ENCODE results near the gene ALDH1A2. TPM values are rescaled to one million over a fixed set of nuclear protein-coding genes. Genes with fewer than 3 reads are reported as not detected.

ALDH1A2 gene
- total RNA-seq, 4 donors from 2014 or later, result 7.5 to 16.5 (median 11.5) TPM

DNA sequence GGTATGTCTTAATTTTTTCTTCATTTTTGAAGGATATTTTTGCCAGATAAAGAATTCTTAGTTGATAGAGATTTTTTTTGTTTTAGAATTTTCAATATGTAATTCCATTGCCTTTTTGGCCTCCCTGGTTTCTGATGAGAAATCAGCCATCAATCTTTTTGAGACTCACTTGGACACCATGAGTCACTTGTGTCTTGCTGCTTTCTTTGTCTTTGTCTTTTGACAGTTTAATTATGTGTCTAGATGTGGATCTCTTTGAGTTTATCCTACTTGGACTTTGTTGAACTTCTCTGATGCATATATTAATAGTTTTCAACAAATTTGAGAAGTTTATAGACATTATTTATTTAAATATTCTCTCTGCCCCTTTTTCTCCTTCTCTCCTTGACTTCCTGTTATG is 38.0 kb upstream of the ALDH1A2 start:
- TF ChIP-seq, protein P1, sequence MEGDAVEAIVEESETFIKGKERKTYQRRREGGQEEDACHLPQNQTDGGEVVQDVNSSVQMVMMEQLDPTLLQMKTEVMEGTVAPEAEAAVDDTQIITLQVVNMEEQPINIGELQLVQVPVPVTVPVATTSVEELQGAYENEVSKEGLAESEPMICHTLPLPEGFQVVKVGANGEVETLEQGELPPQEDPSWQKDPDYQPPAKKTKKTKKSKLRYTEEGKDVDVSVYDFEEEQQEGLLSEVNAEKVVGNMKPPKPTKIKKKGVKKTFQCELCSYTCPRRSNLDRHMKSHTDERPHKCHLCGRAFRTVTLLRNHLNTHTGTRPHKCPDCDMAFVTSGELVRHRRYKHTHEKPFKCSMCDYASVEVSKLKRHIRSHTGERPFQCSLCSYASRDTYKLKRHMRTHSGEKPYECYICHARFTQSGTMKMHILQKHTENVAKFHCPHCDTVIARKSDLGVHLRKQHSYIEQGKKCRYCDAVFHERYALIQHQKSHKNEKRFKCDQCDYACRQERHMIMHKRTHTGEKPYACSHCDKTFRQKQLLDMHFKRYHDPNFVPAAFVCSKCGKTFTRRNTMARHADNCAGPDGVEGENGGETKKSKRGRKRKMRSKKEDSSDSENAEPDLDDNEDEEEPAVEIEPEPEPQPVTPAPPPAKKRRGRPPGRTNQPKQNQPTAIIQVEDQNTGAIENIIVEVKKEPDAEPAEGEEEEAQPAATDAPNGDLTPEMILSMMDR (IDR thresholded peaks at IDR 0.05; ENCODE audit: low read depth), result no peak

DNA sequence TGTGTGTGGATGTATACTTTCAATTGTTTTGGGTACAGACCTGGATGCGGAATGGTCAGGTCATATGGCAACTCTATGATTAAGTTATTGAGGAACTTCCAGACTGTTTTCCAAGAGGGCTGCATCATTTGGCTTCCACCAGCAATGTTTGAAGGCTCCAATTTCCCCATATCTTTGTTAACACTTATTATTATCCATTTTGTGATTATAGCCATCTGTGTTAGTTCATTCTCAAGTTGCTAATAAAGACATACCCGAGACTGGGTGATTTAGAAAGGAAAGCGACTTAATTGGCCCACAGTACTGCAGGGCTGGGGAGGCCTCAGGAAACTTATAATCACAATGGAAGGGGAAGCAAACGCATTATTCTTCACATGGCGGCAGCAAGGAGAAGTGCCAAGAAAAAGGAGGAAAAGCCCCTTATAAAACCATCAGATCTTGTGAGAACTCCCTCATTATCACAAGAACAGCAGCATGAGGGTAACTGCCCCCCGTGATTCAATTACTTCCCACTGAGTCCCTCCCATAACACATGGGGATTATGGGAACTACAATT is 31.1 kb upstream of the ALDH1A2 start:
- TF ChIP-seq, protein P1 (IDR thresholded peaks at IDR 0.05; ENCODE audit: low read depth), result no peak

DNA sequence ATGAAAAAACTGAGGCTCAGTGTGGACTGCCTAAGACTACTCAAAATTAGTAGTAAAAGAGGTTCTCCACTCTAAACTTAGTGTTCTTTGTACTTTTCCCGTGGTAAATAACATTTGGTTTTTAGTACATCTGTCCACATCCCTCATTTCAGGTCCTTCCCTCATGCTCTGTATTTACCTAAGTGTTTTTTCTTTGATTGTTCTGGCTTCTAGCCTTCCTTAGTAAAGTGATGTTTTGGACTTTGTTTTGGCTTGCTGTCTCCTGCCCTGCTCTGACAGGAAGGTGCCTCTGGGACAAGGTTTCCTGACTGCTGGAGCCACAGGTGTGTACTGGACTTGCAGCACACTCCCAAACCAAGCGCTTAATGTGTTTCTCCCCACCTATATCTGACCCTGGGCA is 29.9 kb upstream of the ALDH1A2 start:
- TF ChIP-seq, protein P1 (IDR thresholded peaks at IDR 0.05; ENCODE audit: low read depth), result no peak

DNA sequence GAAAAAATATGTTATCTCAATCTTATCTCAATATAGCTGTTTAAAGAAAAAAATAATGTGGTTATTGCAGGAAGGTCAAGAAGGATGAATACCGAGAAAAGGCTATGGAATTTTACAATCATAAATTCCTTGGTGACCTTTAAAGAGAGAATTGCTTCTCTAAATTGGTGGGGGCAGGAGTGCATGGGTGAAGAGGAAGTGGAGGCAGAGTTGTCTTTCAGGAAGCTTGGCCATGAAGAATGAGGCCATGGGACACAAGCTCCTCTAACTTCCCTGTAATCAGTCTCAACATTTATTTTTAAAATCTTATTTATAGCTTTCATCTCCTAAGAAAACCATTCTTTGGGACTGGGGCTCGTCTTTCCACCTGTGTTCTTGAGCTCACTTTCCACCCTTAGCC is 22.4 kb upstream of the ALDH1A2 start:
- TF ChIP-seq, protein P1 (IDR thresholded peaks at IDR 0.05; ENCODE audit: low read depth), result no peak

DNA sequence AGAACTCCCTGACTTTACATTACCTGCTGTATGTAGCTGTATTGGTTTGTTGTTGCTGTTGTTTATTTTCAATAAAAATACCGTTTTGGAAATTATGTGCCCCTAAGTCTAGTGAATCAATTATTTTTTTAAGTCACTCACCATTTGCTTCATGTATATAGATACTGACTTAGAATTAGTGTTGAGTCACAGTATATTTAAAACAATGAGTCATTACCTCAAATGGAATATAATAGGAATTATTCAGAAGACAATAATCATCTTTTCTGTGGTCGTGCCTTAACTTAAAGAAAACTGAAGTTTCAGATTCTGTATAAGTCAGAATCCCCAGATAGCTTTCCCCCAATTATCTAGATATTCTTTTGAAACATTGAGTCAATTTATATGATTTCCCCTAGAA is 21.0 kb upstream of the ALDH1A2 start:
- TF ChIP-seq, protein P1 (IDR thresholded peaks at IDR 0.05; ENCODE audit: low read depth), result no peak

DNA sequence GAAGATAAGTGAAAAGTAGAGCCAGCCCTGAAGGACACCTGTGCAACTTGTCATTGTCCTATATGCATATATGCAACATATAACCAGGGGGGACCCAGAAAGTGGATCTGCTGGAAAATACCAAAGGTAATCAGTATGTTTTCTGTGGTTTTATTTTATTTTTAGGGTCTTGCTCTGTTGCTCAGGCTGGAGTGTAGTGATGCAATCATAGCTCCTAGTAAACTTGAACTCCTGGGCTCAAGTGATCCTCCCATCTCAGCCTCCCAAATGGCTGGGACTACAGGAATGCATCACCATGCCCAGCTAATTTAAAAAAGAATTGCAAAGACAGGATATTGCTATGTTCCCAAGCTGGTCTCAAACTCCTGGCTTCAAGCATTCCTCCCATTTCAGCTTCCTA is 18.0 kb upstream of the ALDH1A2 start:
- TF ChIP-seq, protein P1 (IDR thresholded peaks at IDR 0.05; ENCODE audit: low read depth), result no peak

DNA sequence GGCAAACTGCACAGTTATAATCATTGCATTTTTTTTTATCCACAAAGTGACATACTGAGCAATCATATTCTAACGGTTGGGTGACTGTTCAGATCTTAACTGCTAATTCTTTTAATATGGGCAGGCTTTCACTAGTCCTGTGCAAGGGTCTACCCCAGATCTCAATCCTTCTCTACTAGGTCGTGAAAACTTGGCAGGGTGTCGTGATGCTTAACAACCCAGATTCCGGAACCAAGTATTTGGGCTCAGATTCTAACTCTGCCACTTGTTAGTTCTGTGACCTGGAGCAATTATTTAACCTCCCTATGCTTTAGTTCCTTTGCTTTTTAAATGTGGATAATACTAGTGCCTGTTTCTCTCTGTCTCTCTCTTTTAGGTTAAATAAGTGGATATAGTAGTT is 16.4 kb upstream of the ALDH1A2 start:
- TF ChIP-seq, protein P1 (IDR thresholded peaks at IDR 0.05; ENCODE audit: low read depth), result no peak

Measured in subcutaneous adipose tissue (tissue), 4 donors.